IMR-90 (cell line): ENCODE results near the gene CYSRT1. TPM values are rescaled to one million over a fixed set of nuclear protein-coding genes. Genes with fewer than 3 reads are reported as not detected.

Source experiments
- ATAC-seq: fragments of 200-7000 bp; cut with Tn5 transposase; 2 replicates; pipeline ENCODE4 v1.9.1; 2020; ENCODE audit warnings: low read depth, mild to moderate bottlenecking, moderate library complexity
- BruUV-seq: library from RNA; stranded (reverse); fragments of 400-500 nt; replicated peaks from 2 replicates; lab custom pipeline; 2021; lab: Mats Ljungman, UMichigan
- CTCF ChIA-PET: fragments of 300-600 bp; formaldehyde crosslinking; extraction: SDS; loops from one replicate; lab custom pipeline; 2021; ENCODE audit warnings: antibody characterized with exemption; lab: Yijun Ruan, JAX
- POLR2A ChIA-PET: fragments of 300-600 bp; sonication (Branson Sonifier 250); formaldehyde crosslinking; loops from one replicate; lab custom pipeline; 2022; ENCODE audit warnings: antibody characterized with exemption; ENCODE audit not compliant: unreplicated experiment; lab: Charles Lee
- DNase-seq: peaks from one replicate; pipeline ENCODE4 v3.0.0; 2013
- H2AFZ ChIP-seq: replicated peaks from 2 replicates; pipeline ENCODE3; 2013; ENCODE audit warnings: low read length, mild to moderate bottlenecking; ENCODE audit not compliant: poor library complexity
- H2AK5ac ChIP-seq: 2 replicates; pipeline ENCODE4 v1.6.1; 2013; ENCODE audit warnings: low read depth, low read length, inconsistent platforms
- H2AK9ac ChIP-seq: replicated peaks from 2 replicates; pipeline ENCODE3; 2013; ENCODE audit warnings: mild to moderate bottlenecking, low read depth, low read length, moderate library complexity; ENCODE audit not compliant: poor library complexity
- H2BK120ac ChIP-seq: 2 replicates; pipeline ENCODE4 v1.6.1; 2013; ENCODE audit warnings: low read depth, low read length, inconsistent platforms
- H2BK15ac ChIP-seq: 3 replicates; pipeline ENCODE4 v1.6.1; 2013; ENCODE audit warnings: low read depth, low read length, inconsistent platforms
- H2BK20ac ChIP-seq: 2 replicates; pipeline ENCODE4 v1.6.1; 2013; ENCODE audit warnings: low read depth, mild to moderate bottlenecking, inconsistent platforms, low read length, moderate library complexity
- H2BK5ac ChIP-seq: 2 replicates; pipeline ENCODE4 v1.6.1; 2013; ENCODE audit warnings: mild to moderate bottlenecking, low read depth, low read length, inconsistent platforms; ENCODE audit not compliant: poor library complexity, severe bottlenecking
- H3K14ac ChIP-seq: replicated peaks from 2 replicates; pipeline ENCODE4 v1.6.1; 2013; ENCODE audit warnings: low read depth, low read length, inconsistent platforms
- H3K18ac ChIP-seq: 2 replicates; pipeline ENCODE4 v1.6.1; 2013; ENCODE audit warnings: low read depth, low read length, control low read depth
- H3K23ac ChIP-seq: 2 replicates; pipeline ENCODE4 v1.6.1; 2013; ENCODE audit warnings: low read depth, low read length, inconsistent platforms
- H3K27ac ChIP-seq: 2 replicates; pipeline ENCODE4 v1.5.1; 2013; ENCODE audit warnings: mild to moderate bottlenecking, control low read depth, low read length; ENCODE audit not compliant: insufficient read depth
- H3K27me3 ChIP-seq: 2 replicates; pipeline ENCODE4 v1.6.1; 2013; ENCODE audit warnings: low read length; ENCODE audit not compliant: control insufficient read depth, insufficient read depth
- H3K36me3 ChIP-seq: 2 replicates; pipeline ENCODE4 v1.6.1; 2013; ENCODE audit warnings: low read length, mixed read lengths; ENCODE audit not compliant: control insufficient read depth, insufficient read depth
- H3K4ac ChIP-seq: 2 replicates; pipeline ENCODE4 v1.6.1; 2013; ENCODE audit warnings: low read depth, low read length, inconsistent platforms
- H3K4me1 ChIP-seq: 2 replicates; pipeline ENCODE4 v1.6.1; 2013; ENCODE audit warnings: low read length, mixed read lengths; ENCODE audit not compliant: control insufficient read depth, insufficient read depth
- H3K4me2 ChIP-seq: 2 replicates; pipeline ENCODE4 v1.6.1; 2013; ENCODE audit warnings: low read depth, mild to moderate bottlenecking, control low read depth, low read length, moderate library complexity
- H3K4me3 ChIP-seq: 2 replicates; pipeline ENCODE4 v1.5.1; 2013; ENCODE audit warnings: low read depth, mild to moderate bottlenecking, control low read depth, low read length, moderate library complexity; ENCODE audit not compliant: insufficient read depth
- H3K56ac ChIP-seq: 2 replicates; pipeline ENCODE4 v1.6.1; 2013; ENCODE audit warnings: low read length, inconsistent platforms; ENCODE audit not compliant: insufficient read depth; ENCODE audit errors: extremely low read depth
- H3K79me1 ChIP-seq, 2 experiments: 2 replicates each; pipeline ENCODE4 v1.6.1; 2013; ENCODE audit warnings: low read length in 2 of 2, inconsistent platforms in 1 of 2, low read depth in 1 of 2
- H3K9ac ChIP-seq: 2 replicates; pipeline ENCODE4 v1.6.1; 2013; ENCODE audit warnings: low read depth, low read length, control low read depth
- H3K9me1 ChIP-seq: 2 replicates; pipeline ENCODE4 v1.6.1; 2013; ENCODE audit warnings: low read length, inconsistent platforms; ENCODE audit not compliant: insufficient read depth
- H3K9me3 ChIP-seq: 2 replicates; pipeline ENCODE4 v1.6.1; 2013; ENCODE audit warnings: low read length; ENCODE audit not compliant: control insufficient read depth, insufficient read depth
- H4K20me1 ChIP-seq: 2 replicates; pipeline ENCODE4 v1.6.1; 2013; ENCODE audit warnings: low read length, inconsistent platforms; ENCODE audit not compliant: insufficient read depth
- H4K5ac ChIP-seq: 2 replicates; pipeline ENCODE4 v1.6.1; 2013; ENCODE audit warnings: mild to moderate bottlenecking, low read depth, low read length, control low read depth
- H4K8ac ChIP-seq, 2 experiments: 2 replicates each; pipeline ENCODE4 v1.6.1; 2013; ENCODE audit warnings: low read depth in 2 of 2, low read length in 2 of 2, control low read depth in 1 of 2, inconsistent platforms in 1 of 2
- H4K91ac ChIP-seq: 2 replicates; pipeline ENCODE4 v1.6.1; 2013; ENCODE audit warnings: low read depth, low read length, inconsistent platforms; ENCODE audit not compliant: insufficient read depth
- BHLHE40 ChIP-seq: fragments of 150-350 bp; IDR thresholded peaks from 2 replicates; pipeline ENCODE4 v1.6.1; 2016; ENCODE audit warnings: mild to moderate bottlenecking, low read depth, low read length
- CEBPB ChIP-seq: IDR thresholded peaks from 2 replicates; pipeline ENCODE4 v1.6.1; 2012; ENCODE audit warnings: low read depth, low read length, improper control_type of control experiment
- ELK1 ChIP-seq: fragments of 150-350 bp; IDR thresholded peaks from 2 replicates; pipeline ENCODE4 v1.6.1; 2016; ENCODE audit warnings: low read depth, mild to moderate bottlenecking, low read length, moderate library complexity, borderline replicate concordance
- FOS ChIP-seq: fragments of 150-350 bp; IDR thresholded peaks from 2 replicates; pipeline ENCODE4 v1.6.1; 2016; ENCODE audit warnings: low read depth, low read length
- MAZ ChIP-seq: IDR thresholded peaks from 2 replicates; pipeline ENCODE4 v1.6.1; 2012; ENCODE audit warnings: low read depth, mild to moderate bottlenecking, low read length, improper control_type of control experiment, moderate library complexity, borderline replicate concordance
- MXI1 ChIP-seq: IDR thresholded peaks from 2 replicates; pipeline ENCODE4 v1.6.1; 2012; ENCODE audit warnings: low read depth, mild to moderate bottlenecking, low read length, moderate library complexity, borderline replicate concordance
- NFE2L2 ChIP-seq: fragments of 150-350 bp; IDR thresholded peaks from 2 replicates; pipeline ENCODE4 v1.6.1; 2016; ENCODE audit warnings: low read depth, mild to moderate bottlenecking, low read length
- POLR2A ChIP-seq: IDR thresholded peaks from 2 replicates; pipeline ENCODE4 v1.6.1; 2012; ENCODE audit warnings: mild to moderate bottlenecking, low read depth, low read length
- RAD21 ChIP-seq: IDR thresholded peaks from 2 replicates; pipeline ENCODE4 v1.6.1; 2012; ENCODE audit warnings: low read length, improper control_type of control experiment
- RCOR1 ChIP-seq: IDR thresholded peaks from 2 replicates; pipeline ENCODE4 v1.6.1; 2012; ENCODE audit warnings: mild to moderate bottlenecking, low read length, improper control_type of control experiment; ENCODE audit not compliant: insufficient replicate concordance
- SMC3 ChIP-seq: fragments of 150-350 bp; IDR thresholded peaks from 2 replicates; pipeline ENCODE4 v1.6.1; 2016; ENCODE audit warnings: low read depth, mild to moderate bottlenecking, antibody characterized with exemption, low read length, moderate library complexity
- USF2 ChIP-seq: fragments of 150-350 bp; IDR thresholded peaks from 2 replicates; pipeline ENCODE4 v1.6.1; 2017; ENCODE audit warnings: mild to moderate bottlenecking, antibody characterized with exemption, low read length, low read depth
- WGBS, 2 experiments: methylation state at CpG; one replicate each; pipeline versions ENCODE4 v1.1.5 to v1.1.7; 2013; ENCODE audit warnings: missing lambda C conversion rate in 2 of 2; ENCODE audit not compliant: insufficient read length in 1 of 2; ENCODE audit errors: extremely low coverage in 2 of 2; 5-methylcytosine and 5-hydroxymethylcytosine counted together
- dilution Hi-C: fragments of 300-500 bp; cut with HindIII; formaldehyde crosslinking; loops from one replicate; pipeline ENCODE4 v1.14.3; 2018; ENCODE audit warnings: low sequenced_read_pairs; ENCODE audit not compliant: unreplicated experiment
- in situ Hi-C: fragments of 300-500 bp; cut with MboI; formaldehyde crosslinking; loops from 3 replicates; pipeline ENCODE4 v1.14.3; 2019; ENCODE audit warnings: low sequenced_read_pairs, inconsistent platforms, mixed read lengths
- intact Hi-C: fragments of 100-400 bp; cut with micrococcal nuclease; formaldehyde crosslinking; loops from 2 replicates; pipeline ENCODE4 v1.10.0; 2022
- polyA plus RNA-seq, 3 experiments: library from polyadenylated mRNA; depleted of rRNA; stranded (reverse); fragments of >200 nt; gene quantifications; 2 replicates each; pipeline ENCODE4 v1.2.3, GENCODE V29; 2012; ENCODE audit warnings: low replicate concordance in 1 of 3
- total RNA-seq: library from RNA; depleted of rRNA; stranded (reverse); fragments of >200 nt; gene quantifications from 2 replicates; pipeline ENCODE4 v1.2.3, GENCODE V29; 2012
- TF ChIP-seq, protein P1 (sequence below): conservative IDR thresholded peaks from 2 replicates; pipeline ENCODE4 v1.5.1; 2012; ENCODE audit warnings: mild to moderate bottlenecking, low read depth, low read length, improper control_type of control experiment

Gene CYSRT1
- total and polyA plus RNA-seq, 2 of the 4 experiments (the other 2 are of a cell fraction) = 0.18 to 0.84 TPM

GRCh38 chr9:137188490-137189296, 36.3 kb upstream of the CYSRT1 start, which contains the start of the genes ANAPC2 and SSNA1:
TSS of gene ANAPC2 (minus strand) at chr9:137188560. CDS start at chr9:137188532, 28 bp downstream.
TSS of gene SSNA1 (plus strand) at chr9:137188676. CDS start at chr9:137188727, 51 bp downstream.
- ChIA-PET POLR2A (interaction anchor here (0.9 to 1.3 kb wide), 3 partner anchors 11 to 52 kb away, joined by 3 read pairs; partner anchors contain the start of gene TPRN), CTCF (interaction anchor here (0.6 to 0.9 kb wide), 2 partner anchors 48 to 125 kb away, joined by 3 read pairs; no protein-coding TSS in a partner anchor)
- no peaks in the 10 kb centered on the region for H3K9me3 ChIP-seq
- H3K27ac ChIP-seq = peak within 1 kb of the TSS; percentile 73
- H4K8ac ChIP-seq = peak within 1 kb of the TSS; percentile 69 to 97
- H2AK5ac ChIP-seq = peak within 1 kb of the TSS; percentile 84
- H4K91ac ChIP-seq = peak within 1 kb of the TSS; percentile 66
- H3K9me1 ChIP-seq = no peaks in the 10 kb centered on the region
- no peak within 1 kb of the TSS; the same call in 1 of the 2 replicates for H2BK120ac ChIP-seq
- peaks cover 5 to 62% of the 10 kb centered on the region in 2 experiments for H3K79me1 ChIP-seq
- H3K4ac ChIP-seq = peak within 1 kb of the TSS; percentile 79
- no TSS peak for BruUV-seq
- H3K9ac ChIP-seq = peak within 1 kb of the TSS; percentile 84
- peak within 1 kb of the TSS; percentile 89 for H3K4me2 ChIP-seq
- in situ Hi-C loops (no loop called here), intact Hi-C loops (loop anchor here (1.0 kb wide), 1 partner anchor 12 kb away; the partner anchor contains the start of gene TPRN), dilution Hi-C loops (no loop called here)
- ATAC-seq (peak; percentile 91), DNase-seq (peak; percentile 92)
- peak within 1 kb of the TSS; percentile 35; the same call in 1 of the 2 replicates for H3K23ac ChIP-seq
- H3K56ac ChIP-seq = peak within 1 kb of the TSS; percentile 41
- H2AK9ac ChIP-seq = peak within 1 kb of the TSS; percentile 96
- H4K5ac ChIP-seq = peak within 1 kb of the TSS; percentile 81
- H3K4me1 ChIP-seq = peaks cover 16% of the 10 kb centered on the region
- no peak within 1 kb of the TSS for H2BK15ac ChIP-seq
- H3K36me3 ChIP-seq = peaks cover 51% of the 10 kb centered on the region
- H2BK20ac ChIP-seq = no peak within 1 kb of the TSS
- H4K20me1 ChIP-seq = peaks cover 22% of the 10 kb centered on the region
- 0% methylated on average over 81 of the region's 98 CpGs; no CpG with 5 or more reads in 1 of the 2 experiments for WGBS, 2 experiments
- no peaks in the 10 kb centered on the region for H3K27me3 ChIP-seq
- peak within 1 kb of the TSS; percentile 77 for H3K14ac ChIP-seq
- H3K18ac ChIP-seq = no peak within 1 kb of the TSS
- peak within 1 kb of the TSS; percentile 84 for H2BK5ac ChIP-seq
- H2AFZ ChIP-seq = peak within 1 kb of the TSS; percentile 99
- peak within 1 kb of the TSS; percentile 91 for H3K4me3 ChIP-seq
- TF ChIP-seq FOS = 0 out of 2 replicates have a peak, but pooled peaks have one; percentile 61
- TF ChIP-seq CEBPB = no peak
- TF ChIP-seq MXI1 = peak; percentile 92
- TF ChIP-seq, protein P1, sequence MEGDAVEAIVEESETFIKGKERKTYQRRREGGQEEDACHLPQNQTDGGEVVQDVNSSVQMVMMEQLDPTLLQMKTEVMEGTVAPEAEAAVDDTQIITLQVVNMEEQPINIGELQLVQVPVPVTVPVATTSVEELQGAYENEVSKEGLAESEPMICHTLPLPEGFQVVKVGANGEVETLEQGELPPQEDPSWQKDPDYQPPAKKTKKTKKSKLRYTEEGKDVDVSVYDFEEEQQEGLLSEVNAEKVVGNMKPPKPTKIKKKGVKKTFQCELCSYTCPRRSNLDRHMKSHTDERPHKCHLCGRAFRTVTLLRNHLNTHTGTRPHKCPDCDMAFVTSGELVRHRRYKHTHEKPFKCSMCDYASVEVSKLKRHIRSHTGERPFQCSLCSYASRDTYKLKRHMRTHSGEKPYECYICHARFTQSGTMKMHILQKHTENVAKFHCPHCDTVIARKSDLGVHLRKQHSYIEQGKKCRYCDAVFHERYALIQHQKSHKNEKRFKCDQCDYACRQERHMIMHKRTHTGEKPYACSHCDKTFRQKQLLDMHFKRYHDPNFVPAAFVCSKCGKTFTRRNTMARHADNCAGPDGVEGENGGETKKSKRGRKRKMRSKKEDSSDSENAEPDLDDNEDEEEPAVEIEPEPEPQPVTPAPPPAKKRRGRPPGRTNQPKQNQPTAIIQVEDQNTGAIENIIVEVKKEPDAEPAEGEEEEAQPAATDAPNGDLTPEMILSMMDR = peak; percentile 50
- peak; percentile 86 for TF ChIP-seq POLR2A
- TF ChIP-seq BHLHE40 = peak; percentile 93
- TF ChIP-seq MAZ = peak; percentile 75; the same call in 1 of the 2 replicates
- peak; percentile 25; the same call in 1 of the 2 replicates for TF ChIP-seq NFE2L2
- no peak for TF ChIP-seq RCOR1
- peak; percentile 33; the same call in 1 of the 2 replicates for TF ChIP-seq SMC3
- TF ChIP-seq ELK1 = no peak
- TF ChIP-seq RAD21 = peak; percentile 42
- peak; percentile 43 for TF ChIP-seq USF2
